Measurements from ENCODE around the gene POC1A.

DNA sequence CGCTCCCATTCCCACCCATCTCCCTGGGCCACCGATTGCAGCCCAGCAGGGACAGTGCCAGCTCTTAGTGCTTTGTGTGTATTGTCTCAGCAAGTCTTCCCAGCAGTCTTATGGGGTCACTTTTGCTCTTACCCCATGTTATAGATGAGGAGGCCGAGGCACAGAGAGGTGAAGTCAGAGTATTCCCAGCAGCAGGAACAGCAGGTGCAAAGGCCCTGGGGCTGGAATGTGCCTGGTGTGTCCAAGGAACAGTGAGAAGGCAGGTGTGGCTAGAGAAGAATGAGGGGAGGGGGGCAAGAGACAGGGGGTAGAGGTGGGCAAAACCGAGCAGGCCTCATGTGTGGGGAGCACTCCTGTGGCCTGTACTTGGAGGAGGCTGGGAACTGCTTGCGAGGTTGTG lies 85.1 kb downstream of the POC1A start:
- TF ChIP-seq ZFX (CRISPR knock-in tag; IDR thresholded peaks at IDR 0.05) (no peak), DNMT1 (IDR thresholded peaks at IDR 0.05) (no peak), PHF21A (IDR thresholded peaks at IDR 0.05; ENCODE audit: borderline replicate concordance, low read depth) (no peak), ATF7 (IDR thresholded peaks at IDR 0.05) (no peak), CEBPG (CRISPR knock-in tag; IDR thresholded peaks at IDR 0.05) (no peak), CEBPG (tag; conservative IDR thresholded peaks at IDR 0.05 in 1 of 2, IDR thresholded peaks at IDR 0.05 in 1 of 2) (no peak)
- TF ChIP-seq, protein P1, sequence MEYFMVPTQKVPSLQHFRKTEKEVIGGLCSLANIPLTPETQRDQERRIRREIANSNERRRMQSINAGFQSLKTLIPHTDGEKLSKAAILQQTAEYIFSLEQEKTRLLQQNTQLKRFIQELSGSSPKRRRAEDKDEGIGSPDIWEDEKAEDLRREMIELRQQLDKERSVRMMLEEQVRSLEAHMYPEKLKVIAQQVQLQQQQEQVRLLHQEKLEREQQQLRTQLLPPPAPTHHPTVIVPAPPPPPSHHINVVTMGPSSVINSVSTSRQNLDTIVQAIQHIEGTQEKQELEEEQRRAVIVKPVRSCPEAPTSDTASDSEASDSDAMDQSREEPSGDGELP (CRISPR knock-in tag; IDR thresholded peaks at IDR 0.05; ENCODE audit: borderline replicate concordance): no peak
- TF ChIP-seq, protein P2, sequence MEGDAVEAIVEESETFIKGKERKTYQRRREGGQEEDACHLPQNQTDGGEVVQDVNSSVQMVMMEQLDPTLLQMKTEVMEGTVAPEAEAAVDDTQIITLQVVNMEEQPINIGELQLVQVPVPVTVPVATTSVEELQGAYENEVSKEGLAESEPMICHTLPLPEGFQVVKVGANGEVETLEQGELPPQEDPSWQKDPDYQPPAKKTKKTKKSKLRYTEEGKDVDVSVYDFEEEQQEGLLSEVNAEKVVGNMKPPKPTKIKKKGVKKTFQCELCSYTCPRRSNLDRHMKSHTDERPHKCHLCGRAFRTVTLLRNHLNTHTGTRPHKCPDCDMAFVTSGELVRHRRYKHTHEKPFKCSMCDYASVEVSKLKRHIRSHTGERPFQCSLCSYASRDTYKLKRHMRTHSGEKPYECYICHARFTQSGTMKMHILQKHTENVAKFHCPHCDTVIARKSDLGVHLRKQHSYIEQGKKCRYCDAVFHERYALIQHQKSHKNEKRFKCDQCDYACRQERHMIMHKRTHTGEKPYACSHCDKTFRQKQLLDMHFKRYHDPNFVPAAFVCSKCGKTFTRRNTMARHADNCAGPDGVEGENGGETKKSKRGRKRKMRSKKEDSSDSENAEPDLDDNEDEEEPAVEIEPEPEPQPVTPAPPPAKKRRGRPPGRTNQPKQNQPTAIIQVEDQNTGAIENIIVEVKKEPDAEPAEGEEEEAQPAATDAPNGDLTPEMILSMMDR (IDR thresholded peaks at IDR 0.05 in 2 of 3, conservative IDR thresholded peaks at IDR 0.05 in 1 of 3; ENCODE audit: insufficient read depth in 2 of 3, low read depth in 1 of 3, low read length in 3 of 3): no peak
- TF ChIP-seq, protein P3, sequence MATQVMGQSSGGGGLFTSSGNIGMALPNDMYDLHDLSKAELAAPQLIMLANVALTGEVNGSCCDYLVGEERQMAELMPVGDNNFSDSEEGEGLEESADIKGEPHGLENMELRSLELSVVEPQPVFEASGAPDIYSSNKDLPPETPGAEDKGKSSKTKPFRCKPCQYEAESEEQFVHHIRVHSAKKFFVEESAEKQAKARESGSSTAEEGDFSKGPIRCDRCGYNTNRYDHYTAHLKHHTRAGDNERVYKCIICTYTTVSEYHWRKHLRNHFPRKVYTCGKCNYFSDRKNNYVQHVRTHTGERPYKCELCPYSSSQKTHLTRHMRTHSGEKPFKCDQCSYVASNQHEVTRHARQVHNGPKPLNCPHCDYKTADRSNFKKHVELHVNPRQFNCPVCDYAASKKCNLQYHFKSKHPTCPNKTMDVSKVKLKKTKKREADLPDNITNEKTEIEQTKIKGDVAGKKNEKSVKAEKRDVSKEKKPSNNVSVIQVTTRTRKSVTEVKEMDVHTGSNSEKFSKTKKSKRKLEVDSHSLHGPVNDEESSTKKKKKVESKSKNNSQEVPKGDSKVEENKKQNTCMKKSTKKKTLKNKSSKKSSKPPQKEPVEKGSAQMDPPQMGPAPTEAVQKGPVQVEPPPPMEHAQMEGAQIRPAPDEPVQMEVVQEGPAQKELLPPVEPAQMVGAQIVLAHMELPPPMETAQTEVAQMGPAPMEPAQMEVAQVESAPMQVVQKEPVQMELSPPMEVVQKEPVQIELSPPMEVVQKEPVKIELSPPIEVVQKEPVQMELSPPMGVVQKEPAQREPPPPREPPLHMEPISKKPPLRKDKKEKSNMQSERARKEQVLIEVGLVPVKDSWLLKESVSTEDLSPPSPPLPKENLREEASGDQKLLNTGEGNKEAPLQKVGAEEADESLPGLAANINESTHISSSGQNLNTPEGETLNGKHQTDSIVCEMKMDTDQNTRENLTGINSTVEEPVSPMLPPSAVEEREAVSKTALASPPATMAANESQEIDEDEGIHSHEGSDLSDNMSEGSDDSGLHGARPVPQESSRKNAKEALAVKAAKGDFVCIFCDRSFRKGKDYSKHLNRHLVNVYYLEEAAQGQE (IDR thresholded peaks at IDR 0.05; ENCODE audit: borderline replicate concordance): no peak
- TF ChIP-seq, protein P3 (CRISPR knock-in tag; IDR thresholded peaks at IDR 0.05; ENCODE audit: low read depth): no peak

All from K562 (cell line).